Lung (tissue), 12 donors: ENCODE results near the gene TMEM125. TPM values are rescaled to one million over a fixed set of nuclear protein-coding genes. Genes with fewer than 3 reads are reported as not detected.

Experiments
- ATAC-seq: fragments of 200-7000 bp; cut with Tn5 transposase; one replicate; pipeline ENCODE4 v1.9.1; 2020; ENCODE audit warnings: moderate number of reproducible peaks; ENCODE audit not compliant: insufficient read depth, low FRiP score
- DNase-seq, 3 donors: peaks; one replicate each; pipeline ENCODE4 v3.0.0-alpha.2; 2013 to 2017
- H3K27ac ChIP-seq, 2 donors: one replicate each; pipeline ENCODE4 v1.5.1; 2013; ENCODE audit warnings: mild to moderate bottlenecking in 2 of 2, moderate library complexity in 2 of 2, control low read depth in 1 of 2, inconsistent platforms in 1 of 2, low read depth in 1 of 2, low read length in 1 of 2
- H3K27me3 ChIP-seq, 3 donors: one replicate each; pipeline ENCODE4 v1.5.1; 2013; ENCODE audit warnings: low read length in 2 of 3; ENCODE audit not compliant: control insufficient read depth in 3 of 3, insufficient read depth in 3 of 3
- H3K36me3 ChIP-seq, 4 donors: one replicate each; pipeline ENCODE4 v1.5.1; 2013; ENCODE audit warnings: low read length in 4 of 4, mild to moderate bottlenecking in 1 of 4, moderate library complexity in 1 of 4; ENCODE audit not compliant: control insufficient read depth in 4 of 4, insufficient read depth in 4 of 4
- H3K4me1 ChIP-seq, 5 donors: one replicate each; pipeline ENCODE4 v1.5.1; 2013; ENCODE audit warnings: low read length in 5 of 5, mild to moderate bottlenecking in 2 of 5, moderate library complexity in 1 of 5; ENCODE audit not compliant: control insufficient read depth in 5 of 5, insufficient read depth in 5 of 5
- H3K4me3 ChIP-seq: one replicate; pipeline ENCODE4 v1.5.1; 2013; ENCODE audit warnings: mild to moderate bottlenecking, control low read depth, moderate library complexity
- H3K9ac ChIP-seq, 2 donors: one replicate each; pipeline ENCODE4 v1.5.1; 2013; ENCODE audit warnings: low read length in 2 of 2, control low read depth in 1 of 2; ENCODE audit not compliant: insufficient read depth in 1 of 2
- H3K9me3 ChIP-seq, 4 donors: one replicate each; pipeline ENCODE4 v1.5.1; 2013; ENCODE audit warnings: low read length in 3 of 4, mild to moderate bottlenecking in 1 of 4, moderate library complexity in 1 of 4; ENCODE audit not compliant: control insufficient read depth in 4 of 4, insufficient read depth in 3 of 4
- CTCF ChIP-seq: IDR thresholded peaks from 2 replicates; pipeline ENCODE4 v1.5.1; 2012; ENCODE audit warnings: mild to moderate bottlenecking; ENCODE audit errors: control extremely low read depth, extremely low read depth
- WGBS, 2 donors: extraction: QIAGEN DNeasy Blood & Tissue Kit; methylation state at CpG; one replicate each; pipeline ENCODE4 v1.1.7; 2013; 5-methylcytosine and 5-hydroxymethylcytosine counted together
- polyA plus RNA-seq, 2 donors: library from polyadenylated mRNA; stranded (reverse); fragments of 200-250 nt; gene quantifications; one replicate each; pipeline ENCODE4 v1.2.1, GENCODE V29; 2013
- total RNA-seq, 2 donors: library from RNA; depleted of rRNA in 1 of 2; stranded (reverse); fragments of >200 nt in 1 of 2; gene quantifications; one replicate each; pipeline ENCODE4 v1.2.1, GENCODE V29; 2014 to 2021
- donor health status: control.
- donor health status: control.
- donor health status: Bipolar disorder and iron deficiency.
- donor health status: healthy.
- donor health status: DM: yes; HTN: yes; CAD: no.

The TMEM125 gene
- total and polyA plus RNA-seq, 4 donors, result 41.0 to 228 (median 114) TPM

DNA sequence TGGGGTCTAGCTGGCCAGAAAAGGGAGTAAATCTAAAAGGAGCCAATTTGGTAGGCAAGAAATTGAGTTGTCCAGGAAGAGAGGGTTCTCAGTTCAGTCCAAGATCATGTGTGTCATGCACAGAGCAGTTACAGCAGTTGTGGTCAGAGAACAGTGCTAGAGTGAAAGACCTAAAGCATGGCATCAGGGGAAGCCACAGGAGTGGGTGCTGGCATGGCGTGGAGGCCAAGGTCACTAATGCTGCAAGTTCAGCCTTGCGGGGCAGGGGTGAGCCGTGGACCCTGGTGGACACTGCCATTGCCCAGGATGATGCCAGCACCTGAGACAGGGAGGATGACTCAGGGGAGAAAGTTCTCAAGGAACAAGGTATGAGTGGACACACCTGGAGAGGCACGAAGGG is 16.6 kb upstream of the TMEM125 start:
- Histone ChIP-seq H3K27me3 (no peaks in the 10 kb centered on the region), H3K27ac (no peak overlapping the region), H3K4me1 (peaks cover 0 to 13% (median 0%) of the 10 kb centered on the region in 5 donors), H3K9me3 (no peaks in the 10 kb centered on the region), H3K4me3 (no peak overlapping the region), H3K36me3 (no peaks in the 10 kb centered on the region), H3K9ac (no peak overlapping the region)
- WGBS, 2 donors, result 92 to 94% methylated on average over 4 of the region's 4 CpGs
- TF ChIP-seq CTCF, result no peak
- ATAC-seq, result no peak
- DNase-seq, result no peak

- Histone ChIP-seq H3K4me3 (no peak overlapping the region), H3K9ac (no peak overlapping the region), H3K36me3 (no peaks in the 10 kb centered on the region), H3K9me3 (no peaks in the 10 kb centered on the region), H3K27ac (no peak overlapping the region), H3K27me3 (no peaks in the 10 kb centered on the region), H3K4me1 (peaks cover 0 to 13% (median 0%) of the 10 kb centered on the region in 5 donors)
- DNase-seq (no peak), ATAC-seq (no peak)
- WGBS, 2 donors, result 91 to 92% methylated on average over 8 of the region's 8 CpGs
- TF ChIP-seq CTCF, result no peak
These were observed 15.9 kb upstream of the TMEM125 start for GRCh38 chr1:43253876-43254275.

GRCh38 chr1:43255438-43256210 is 14.2 kb upstream of the TMEM125 start:
- Histone ChIP-seq H3K4me1 (peaks cover 0 to 13% (median 0%) of the 10 kb centered on the region in 5 donors), H3K9ac (no peak overlapping the region), H3K27ac (no peak overlapping the region), H3K9me3 (no peaks in the 10 kb centered on the region), H3K27me3 (no peaks in the 10 kb centered on the region), H3K36me3 (no peaks in the 10 kb centered on the region), H3K4me3 (no peak overlapping the region)
- 66 to 78% methylated on average over 10 of the region's 10 CpGs for WGBS, 2 donors
- ATAC-seq (no peak), DNase-seq (no peak)
- no peak for TF ChIP-seq CTCF
